Stimulated activated naive B cell treated with anti-CD40 and anti-IgM and Interleukin-4, amounts not matched to agents 10 μg/mL and 1 μg/mL and 100 μg/mL, for 72 hours (primary cell): ENCODE data around the gene SSB.

ENCODE experiments used
- ATAC-seq, 2 donors: fragments of 150-1000 bp; cut with Tn5 transposase; replicated peaks; 2 replicates each; pipeline ENCODE4 v1.10.0; 2021; ENCODE audit warnings: moderate library complexity in 1 of 2
- DNase-seq: peaks from one replicate; pipeline ENCODE4 v3.0.0; 2021
- H3K27ac Mint-ChIP-seq: one replicate; pipeline ENCODE4 v1.8.0; 2022; ENCODE audit warnings: mild to moderate bottlenecking, mixed read lengths
- H3K27me3 Mint-ChIP-seq, 2 donors: one replicate each; pipeline ENCODE4 v1.8.0; 2022; ENCODE audit warnings: mixed read lengths in 2 of 2
- H3K36me3 Mint-ChIP-seq, 2 donors: one replicate each; pipeline ENCODE4 v1.8.0; 2022; ENCODE audit warnings: mixed read lengths in 2 of 2, mild to moderate bottlenecking in 1 of 2
- H3K4me1 Mint-ChIP-seq, 2 donors: one replicate each; pipeline ENCODE4 v1.8.0; 2022; ENCODE audit warnings: mixed read lengths in 2 of 2, mild to moderate bottlenecking in 1 of 2
- H3K4me3 Mint-ChIP-seq, 2 donors: one replicate each; pipeline ENCODE4 v1.8.0; 2022; ENCODE audit warnings: mild to moderate bottlenecking in 2 of 2, mixed read lengths in 2 of 2, moderate library complexity in 1 of 2
- H3K9me3 Mint-ChIP-seq, 2 donors: one replicate each; pipeline ENCODE4 v1.8.0; 2022; ENCODE audit warnings: mixed read lengths in 2 of 2, mild to moderate bottlenecking in 1 of 2

SSB gene

GRCh38 chr2:169771021-169771420, 27.6 kb upstream of the SSB start:
- H3K9me3 Mint-ChIP-seq, result no peaks in the 10 kb centered on the region
- H3K27ac Mint-ChIP-seq, result no peak overlapping the region
- ATAC-seq (no peak), DNase-seq (no peak)
- peaks cover 0 to 19% of the 10 kb centered on the region in 2 donors for H3K4me1 Mint-ChIP-seq
- no peaks in the 10 kb centered on the region for H3K36me3 Mint-ChIP-seq
- peaks cover 15 to 18% of the 10 kb centered on the region in 2 donors for H3K27me3 Mint-ChIP-seq
- H3K4me3 Mint-ChIP-seq, result no peak overlapping the region

- ATAC-seq, result no peak
- Mint-ChIP-seq H3K36me3 (no peaks in the 10 kb centered on the region), H3K4me3 (no peak overlapping the region), H3K27ac (no peak overlapping the region), H3K9me3 (no peaks in the 10 kb centered on the region), H3K4me1 (peaks cover 0 to 19% of the 10 kb centered on the region in 2 donors), H3K27me3 (peaks cover 15 to 18% of the 10 kb centered on the region in 2 donors)
- DNase-seq, result no peak
Observed at GRCh38 chr2:169771612-169772011, 27.1 kb upstream of the SSB start.

- H3K27ac Mint-ChIP-seq, result no peak overlapping the region
- no peaks in the 10 kb centered on the region for H3K9me3 Mint-ChIP-seq
- peaks cover 13% of the 10 kb centered on the region in 2 donors for H3K27me3 Mint-ChIP-seq
- no peak overlapping the region for H3K4me3 Mint-ChIP-seq
- no peak for ATAC-seq
- DNase-seq, result no peak
- no peaks in the 10 kb centered on the region for H3K36me3 Mint-ChIP-seq
- H3K4me1 Mint-ChIP-seq, result peaks cover 0 to 13% of the 10 kb centered on the region in 2 donors
Observed at GRCh38 chr2:169772651-169773050, 26.0 kb upstream of the SSB start.

- Mint-ChIP-seq H3K4me3 (no peak overlapping the region), H3K36me3 (no peaks in the 10 kb centered on the region), H3K9me3 (no peaks in the 10 kb centered on the region), H3K4me1 (no peaks in the 10 kb centered on the region), H3K27me3 (peaks cover 0 to 5% of the 10 kb centered on the region in 2 donors), H3K27ac (no peak overlapping the region)
- DNase-seq (no peak), ATAC-seq (no peak)
Observed at GRCh38 chr2:169775354-169775753, 23.3 kb upstream of the SSB start.

- H3K36me3 Mint-ChIP-seq, result no peaks in the 10 kb centered on the region
- no peaks in the 10 kb centered on the region for H3K4me1 Mint-ChIP-seq
- H3K9me3 Mint-ChIP-seq, result no peaks in the 10 kb centered on the region
- ATAC-seq (no peak), DNase-seq (no peak)
- peaks cover 0 to 5% of the 10 kb centered on the region in 2 donors for H3K27me3 Mint-ChIP-seq
- no peak overlapping the region for H3K4me3 Mint-ChIP-seq
- no peak overlapping the region for H3K27ac Mint-ChIP-seq
Observed at GRCh38 chr2:169775765-169776164, 22.9 kb upstream of the SSB start.

- H3K4me3 Mint-ChIP-seq, result no peak overlapping the region
- no peak for DNase-seq
- no peaks in the 10 kb centered on the region for H3K36me3 Mint-ChIP-seq
- H3K4me1 Mint-ChIP-seq, result no peaks in the 10 kb centered on the region
- peaks cover 0 to 3% of the 10 kb centered on the region in 2 donors for H3K27me3 Mint-ChIP-seq
- no peak overlapping the region for H3K27ac Mint-ChIP-seq
- H3K9me3 Mint-ChIP-seq, result no peaks in the 10 kb centered on the region
- no peak for ATAC-seq
Observed at GRCh38 chr2:169776252-169776761, 22.4 kb upstream of the SSB start.

- Mint-ChIP-seq H3K36me3 (no peaks in the 10 kb centered on the region), H3K27me3 (peaks cover 0 to 4% of the 10 kb centered on the region in 2 donors), H3K9me3 (no peaks in the 10 kb centered on the region), H3K4me1 (no peaks in the 10 kb centered on the region), H3K27ac (no peak overlapping the region), H3K4me3 (no peak overlapping the region)
- DNase-seq, result no peak
- no peak for ATAC-seq
Observed at GRCh38 chr2:169778446-169778845, 20.2 kb upstream of the SSB start.

- no peak for DNase-seq
- H3K4me3 Mint-ChIP-seq, result no peak overlapping the region
- no peaks in the 10 kb centered on the region for H3K9me3 Mint-ChIP-seq
- H3K27ac Mint-ChIP-seq, result no peak overlapping the region
- peaks cover 0 to 4% of the 10 kb centered on the region in 2 donors for H3K27me3 Mint-ChIP-seq
- no peaks in the 10 kb centered on the region for H3K4me1 Mint-ChIP-seq
- ATAC-seq, result no peak
- H3K36me3 Mint-ChIP-seq, result no peaks in the 10 kb centered on the region
Observed at GRCh38 chr2:169781249-169782013, 17.2 kb upstream of the SSB start.

GRCh38 chr2:169782513-169782912, 16.2 kb upstream of the SSB start:
- Mint-ChIP-seq H3K27me3 (peaks cover 0 to 4% of the 10 kb centered on the region in 2 donors), H3K4me1 (no peaks in the 10 kb centered on the region), H3K4me3 (no peak overlapping the region), H3K27ac (no peak overlapping the region), H3K36me3 (no peaks in the 10 kb centered on the region), H3K9me3 (no peaks in the 10 kb centered on the region)
- DNase-seq (no peak), ATAC-seq (no peak)

- peaks cover 13 to 18% of the 10 kb centered on the region in 2 donors for H3K27me3 Mint-ChIP-seq
Observed at GRCh38 chr2:169790581-169790980, 8.1 kb upstream of the SSB start.

GRCh38 chr2:169795181-169795580, 3.5 kb upstream of the SSB start:
- Mint-ChIP-seq H3K9me3 (no peaks in the 10 kb centered on the region), H3K27me3 (no peaks in the 10 kb centered on the region), H3K36me3 (no peaks in the 10 kb centered on the region), H3K4me3 (no peak overlapping the region), H3K27ac (no peak overlapping the region), H3K4me1 (peaks cover 4 to 8% of the 10 kb centered on the region in 2 donors)
- DNase-seq (no peak), ATAC-seq (no peak)

More at GRCh38 chr2:169790581-169790980, 8.1 kb upstream of the SSB start:
- DNase-seq (no peak), ATAC-seq (no peak)
- H3K36me3 Mint-ChIP-seq, result peaks cover 0 to 3% of the 10 kb centered on the region in 2 donors
- H3K4me3 Mint-ChIP-seq, result no peak overlapping the region
- no peak overlapping the region for H3K27ac Mint-ChIP-seq
- no peaks in the 10 kb centered on the region for H3K9me3 Mint-ChIP-seq
- peaks cover 5 to 10% of the 10 kb centered on the region in 2 donors for H3K4me1 Mint-ChIP-seq

GRCh38 chr2:169796441-169796840, 2.2 kb upstream of the SSB start:
- Mint-ChIP-seq H3K4me3 (no peak overlapping the region), H3K36me3 (no peaks in the 10 kb centered on the region), H3K9me3 (no peaks in the 10 kb centered on the region), H3K27ac (peak overlapping the region; percentile 4), H3K27me3 (no peaks in the 10 kb centered on the region), H3K4me1 (peaks cover 4 to 8% of the 10 kb centered on the region in 2 donors)
- no peak for DNase-seq
- no peak for ATAC-seq

- no peaks in the 10 kb centered on the region for H3K27me3 Mint-ChIP-seq
- ATAC-seq (no peak), DNase-seq (no peak)
- peak overlapping the region; percentile 69 for H3K27ac Mint-ChIP-seq
- H3K4me1 Mint-ChIP-seq, result peaks cover 7 to 17% of the 10 kb centered on the region in 2 donors
- peaks cover 3 to 5% of the 10 kb centered on the region in 2 donors for H3K36me3 Mint-ChIP-seq
- H3K4me3 Mint-ChIP-seq, result peak overlapping the region; percentile 25 to 45
- H3K9me3 Mint-ChIP-seq, result no peaks in the 10 kb centered on the region
Observed at GRCh38 chr2:169797601-169798000, 1.1 kb upstream of the SSB start.

- H3K27me3 Mint-ChIP-seq, result no peaks in the 10 kb centered on the region
- ATAC-seq (no peak), DNase-seq (no peak)
- H3K4me1 Mint-ChIP-seq, result peaks cover 7 to 19% of the 10 kb centered on the region in 2 donors
- H3K27ac Mint-ChIP-seq, result peak overlapping the region; percentile 97
- peaks cover 3 to 5% of the 10 kb centered on the region in 2 donors for H3K36me3 Mint-ChIP-seq
- no peaks in the 10 kb centered on the region for H3K9me3 Mint-ChIP-seq
- H3K4me3 Mint-ChIP-seq, result peak overlapping the region; percentile 88 to 92
Observed at GRCh38 chr2:169798397-169798717, 314 bp upstream of the SSB start.

- Mint-ChIP-seq H3K9me3 (no peaks in the 10 kb centered on the region), H3K27ac (no peak overlapping the region), H3K4me3 (no peak overlapping the region), H3K27me3 (no peaks in the 10 kb centered on the region), H3K36me3 (peaks cover 9 to 13% of the 10 kb centered on the region in 2 donors), H3K4me1 (peaks cover 5 to 15% of the 10 kb centered on the region in 2 donors)
- DNase-seq, result no peak
- ATAC-seq, result no peak
Observed at GRCh38 chr2:169803480-169803879, 4.8 kb downstream of the SSB start.
